ENCODE results near the gene ADGRD2.

The ADGRD2 gene

GRCh38 chr9:124468061-124468740 is 17.9 kb downstream of the ADGRD2 start:
- no peaks in the 10 kb centered on the region for H3K36me3 Mint-ChIP-seq (ENCODE audit: insufficient read depth)
- no peak overlapping the region for H3K27ac Mint-ChIP-seq (ENCODE audit: low read depth)
- DNase-seq (ENCODE audit: low spot score in 2 of 2) (no peak), ATAC-seq (replicated peaks; ENCODE audit: extremely low read depth, poor library complexity, severe bottlenecking) (no peak)
- peaks cover 43% of the 10 kb centered on the region for H3K27me3 Mint-ChIP-seq
- H3K4me3 Mint-ChIP-seq: no peak overlapping the region
- no peaks in the 10 kb centered on the region for H3K9me3 Mint-ChIP-seq
- no peaks in the 10 kb centered on the region for H3K4me1 Mint-ChIP-seq

GRCh38 chr9:124469011-124469832 is 19.0 kb downstream of the ADGRD2 start:
- H3K27me3 Mint-ChIP-seq: peaks cover 53% of the 10 kb centered on the region

GRCh38 chr9:124470306-124470705 is 20.1 kb downstream of the ADGRD2 start:
- Mint-ChIP-seq H3K27me3 (peaks cover 56% of the 10 kb centered on the region), H3K36me3 (ENCODE audit: insufficient read depth) (no peaks in the 10 kb centered on the region), H3K4me1 (no peaks in the 10 kb centered on the region), H3K27ac (ENCODE audit: low read depth) (no peak overlapping the region), H3K9me3 (no peaks in the 10 kb centered on the region), H3K4me3 (no peak overlapping the region)
- no peak for DNase-seq (ENCODE audit: low spot score in 2 of 2)
- no peak for ATAC-seq (replicated peaks; ENCODE audit: extremely low read depth, poor library complexity, severe bottlenecking)

More at GRCh38 chr9:124469011-124469832, 19.0 kb downstream of the ADGRD2 start:
- no peak overlapping the region for H3K4me3 Mint-ChIP-seq
- H3K36me3 Mint-ChIP-seq (ENCODE audit: insufficient read depth): no peaks in the 10 kb centered on the region
- H3K4me1 Mint-ChIP-seq: no peaks in the 10 kb centered on the region
- no peaks in the 10 kb centered on the region for H3K9me3 Mint-ChIP-seq
- no peak for ATAC-seq (replicated peaks; ENCODE audit: extremely low read depth, poor library complexity, severe bottlenecking)
- no peak overlapping the region for H3K27ac Mint-ChIP-seq (ENCODE audit: low read depth)
- no peak for DNase-seq (ENCODE audit: low spot score in 2 of 2)

GRCh38 chr9:124470726-124471125 is 20.5 kb downstream of the ADGRD2 start:
- Mint-ChIP-seq H3K36me3 (ENCODE audit: insufficient read depth) (no peaks in the 10 kb centered on the region), H3K4me1 (no peaks in the 10 kb centered on the region), H3K27me3 (peaks cover 58% of the 10 kb centered on the region)

GRCh38 chr9:124471761-124472160 is 21.5 kb downstream of the ADGRD2 start:
- Mint-ChIP-seq H3K27me3 (peaks cover 58% of the 10 kb centered on the region), H3K27ac (ENCODE audit: low read depth) (no peak overlapping the region), H3K4me3 (no peak overlapping the region), H3K4me1 (no peaks in the 10 kb centered on the region), H3K36me3 (ENCODE audit: insufficient read depth) (no peaks in the 10 kb centered on the region), H3K9me3 (no peaks in the 10 kb centered on the region)
- DNase-seq (ENCODE audit: low spot score in 2 of 2): no peak
- ATAC-seq (replicated peaks; ENCODE audit: extremely low read depth, poor library complexity, severe bottlenecking): no peak

More at GRCh38 chr9:124470726-124471125, 20.5 kb downstream of the ADGRD2 start:
- ATAC-seq (replicated peaks; ENCODE audit: extremely low read depth, poor library complexity, severe bottlenecking): no peak
- Mint-ChIP-seq H3K4me3 (no peak overlapping the region), H3K27ac (ENCODE audit: low read depth) (no peak overlapping the region), H3K9me3 (no peaks in the 10 kb centered on the region)
- no peak for DNase-seq (ENCODE audit: low spot score in 2 of 2)

- Mint-ChIP-seq H3K4me3 (no peak overlapping the region), H3K36me3 (ENCODE audit: insufficient read depth) (no peaks in the 10 kb centered on the region), H3K27ac (ENCODE audit: low read depth) (no peak overlapping the region), H3K4me1 (no peaks in the 10 kb centered on the region), H3K9me3 (no peaks in the 10 kb centered on the region), H3K27me3 (peaks cover 58% of the 10 kb centered on the region)
- DNase-seq (ENCODE audit: low spot score in 2 of 2): no peak
- no peak for ATAC-seq (replicated peaks; ENCODE audit: extremely low read depth, poor library complexity, severe bottlenecking)
Observed at GRCh38 chr9:124472770-124473169, 22.5 kb downstream of the ADGRD2 start.

- DNase-seq (ENCODE audit: low spot score in 2 of 2): no peak
- no peaks in the 10 kb centered on the region for H3K4me1 Mint-ChIP-seq
- H3K9me3 Mint-ChIP-seq: no peaks in the 10 kb centered on the region
- H3K27ac Mint-ChIP-seq (ENCODE audit: low read depth): no peak overlapping the region
- no peaks in the 10 kb centered on the region for H3K36me3 Mint-ChIP-seq (ENCODE audit: insufficient read depth)
- no peak overlapping the region for H3K4me3 Mint-ChIP-seq
- peaks cover 60% of the 10 kb centered on the region for H3K27me3 Mint-ChIP-seq
- ATAC-seq (replicated peaks; ENCODE audit: extremely low read depth, poor library complexity, severe bottlenecking): no peak
Observed at GRCh38 chr9:124473310-124473709, 23.1 kb downstream of the ADGRD2 start.

- Mint-ChIP-seq H3K4me1 (no peaks in the 10 kb centered on the region), H3K36me3 (ENCODE audit: insufficient read depth) (no peaks in the 10 kb centered on the region), H3K27me3 (peaks cover 58% of the 10 kb centered on the region), H3K9me3 (no peaks in the 10 kb centered on the region), H3K4me3 (no peak overlapping the region), H3K27ac (ENCODE audit: low read depth) (no peak overlapping the region)
- ATAC-seq (replicated peaks; ENCODE audit: extremely low read depth, poor library complexity, severe bottlenecking): no peak
- no peak for DNase-seq (ENCODE audit: low spot score in 2 of 2)
Observed at GRCh38 chr9:124474151-124474550, 23.9 kb downstream of the ADGRD2 start.

- no peak for ATAC-seq (replicated peaks; ENCODE audit: extremely low read depth, poor library complexity, severe bottlenecking)
- Mint-ChIP-seq H3K27me3 (peaks cover 65% of the 10 kb centered on the region), H3K36me3 (ENCODE audit: insufficient read depth) (no peaks in the 10 kb centered on the region), H3K9me3 (no peaks in the 10 kb centered on the region), H3K27ac (ENCODE audit: low read depth) (no peak overlapping the region), H3K4me1 (no peaks in the 10 kb centered on the region), H3K4me3 (no peak overlapping the region)
- no peak for DNase-seq (ENCODE audit: low spot score in 2 of 2)
Observed at GRCh38 chr9:124475158-124475867, 25.1 kb downstream of the ADGRD2 start.

GRCh38 chr9:124475868-124476690 is 25.8 kb downstream of the ADGRD2 start:
- Mint-ChIP-seq H3K36me3 (ENCODE audit: insufficient read depth) (no peaks in the 10 kb centered on the region), H3K27ac (ENCODE audit: low read depth) (no peak overlapping the region), H3K27me3 (peaks cover 67% of the 10 kb centered on the region), H3K4me1 (no peaks in the 10 kb centered on the region), H3K4me3 (no peak overlapping the region), H3K9me3 (no peaks in the 10 kb centered on the region)
- DNase-seq (ENCODE audit: low spot score in 2 of 2) (no peak), ATAC-seq (replicated peaks; ENCODE audit: extremely low read depth, poor library complexity, severe bottlenecking) (no peak)

GRCh38 chr9:124477211-124477647 is 27.0 kb downstream of the ADGRD2 start:
- Mint-ChIP-seq H3K4me1 (no peaks in the 10 kb centered on the region), H3K9me3 (no peaks in the 10 kb centered on the region), H3K27me3 (peaks cover 55% of the 10 kb centered on the region), H3K36me3 (ENCODE audit: insufficient read depth) (no peaks in the 10 kb centered on the region), H3K4me3 (no peak overlapping the region), H3K27ac (ENCODE audit: low read depth) (no peak overlapping the region)
- no peak for DNase-seq (ENCODE audit: low spot score in 2 of 2)
- no peak for ATAC-seq (replicated peaks; ENCODE audit: extremely low read depth, poor library complexity, severe bottlenecking)

- no peaks in the 10 kb centered on the region for H3K9me3 Mint-ChIP-seq
- H3K4me3 Mint-ChIP-seq: no peak overlapping the region
Observed at GRCh38 chr9:124477648-124478285, 27.5 kb downstream of the ADGRD2 start.

More at GRCh38 chr9:124477648-124478285, 27.5 kb downstream of the ADGRD2 start:
- ATAC-seq (replicated peaks; ENCODE audit: extremely low read depth, poor library complexity, severe bottlenecking): no peak
- no peak for DNase-seq (ENCODE audit: low spot score in 2 of 2)
- Mint-ChIP-seq H3K27me3 (peaks cover 50% of the 10 kb centered on the region), H3K4me1 (no peaks in the 10 kb centered on the region), H3K27ac (ENCODE audit: low read depth) (no peak overlapping the region), H3K36me3 (ENCODE audit: insufficient read depth) (no peaks in the 10 kb centered on the region)
